Caki2 (cell line): Measurements from ENCODE around the gene AZI2. TPM values are rescaled to one million over a fixed set of nuclear protein-coding genes. Genes with fewer than 3 reads are reported as not detected.

ENCODE experiments used
- DNase-seq: peaks from one replicate; pipeline ENCODE4 v3.0.0-alpha.2; 2015; ENCODE audit warnings: low read depth
- in situ Hi-C: cut with HindIII; loops from 2 replicates; pipeline ENCODE4 v1.10.0; 2016; ENCODE audit warnings: low sequenced_read_pairs, low pct_unique_long_range_greater_than_20kb, mixed read lengths
- total RNA-seq: library from RNA; depleted of rRNA; stranded (reverse); fragments of >200 nt; shearing (Covaris generic); gene quantifications from 2 replicates; pipeline ENCODE4 v1.2.3, GENCODE V29; 2014; ENCODE audit warnings: low replicate concordance; rRNA removed

The AZI2 gene
- total RNA-seq: 49.9 and 62.1 TPM in 2 replicates

- DNase-seq: peak; percentile 89
- in situ Hi-C loops: no loop called here
Observed at GRCh38 chr3:28348629-28349468, at the start of gene AZI2, which contains the start of gene ZCWPW2. TSS of gene AZI2 (minus strand) at chr3:28348824. CDS start at chr3:28340617, 8,207 bp downstream. TSS of gene ZCWPW2 (plus strand) at chr3:28348721. CDS start at chr3:28413069, 64,348 bp downstream.

GRCh38 chr3:28388978-28389377 is 40.4 kb upstream of the AZI2 start:
- in situ Hi-C loops: no loop called here
- no peak for DNase-seq

- in situ Hi-C loops: no loop called here
- DNase-seq: no peak
Observed at GRCh38 chr3:28386049-28386448, 37.4 kb upstream of the AZI2 start.

- in situ Hi-C loops: no loop called here
- no peak for DNase-seq
Observed at GRCh38 chr3:28376424-28376823, 27.8 kb upstream of the AZI2 start.

- in situ Hi-C loops: no loop called here
- no peak for DNase-seq
Observed at GRCh38 chr3:28349469-28350000, 911 bp upstream of the AZI2 start.

- DNase-seq: no peak
- in situ Hi-C loops: no loop called here
Observed at GRCh38 chr3:28348265-28348628, 377 bp downstream of the AZI2 start.

GRCh38 chr3:28347374-28348264 is 1.0 kb downstream of the AZI2 start:
- in situ Hi-C loops: no loop called here
- DNase-seq: peak; percentile 12

GRCh38 chr3:28345690-28346089 is 2.9 kb downstream of the AZI2 start:
- DNase-seq: no peak
- in situ Hi-C loops: no loop called here

- DNase-seq: no peak
- in situ Hi-C loops: no loop called here
Observed at GRCh38 chr3:28343144-28343543, 5.5 kb downstream of the AZI2 start.

GRCh38 chr3:28337230-28337629 is 11.4 kb downstream of the AZI2 start:
- in situ Hi-C loops: no loop called here
- DNase-seq: no peak

GRCh38 chr3:28335246-28335645 is 13.4 kb downstream of the AZI2 start:
- DNase-seq: no peak
- in situ Hi-C loops: no loop called here

- no peak for DNase-seq
- in situ Hi-C loops: no loop called here
Observed at GRCh38 chr3:28334552-28334951, 14.1 kb downstream of the AZI2 start.

GRCh38 chr3:28328188-28329151 is 20.2 kb downstream of the AZI2 start:
- in situ Hi-C loops: no loop called here
- peak; percentile 8 for DNase-seq

- no peak for DNase-seq
- in situ Hi-C loops: no loop called here
Observed at GRCh38 chr3:28326458-28326926, 22.1 kb downstream of the AZI2 start.

- DNase-seq: no peak
- in situ Hi-C loops: no loop called here
Observed at GRCh38 chr3:28322464-28322863, 26.2 kb downstream of the AZI2 start.

GRCh38 chr3:28320981-28321380 is 27.6 kb downstream of the AZI2 start:
- in situ Hi-C loops: no loop called here

GRCh38 chr3:28317438-28318022 is 31.1 kb downstream of the AZI2 start:
- in situ Hi-C loops: no loop called here
- DNase-seq: no peak

More at GRCh38 chr3:28320981-28321380, 27.6 kb downstream of the AZI2 start:
- DNase-seq: no peak
